ENCODE data around the gene BRCA1.
"Not testable (repeated sequence)": the region's sequence is repeated elsewhere in the genome, so short reads cannot be mapped to it uniquely, and the experiment has no call there.

The BRCA1 gene

GRCh38 chr17:43068570-43069367 is 56.4 kb downstream of the BRCA1 start:
- DNase-seq = peak; percentile 67

DNA sequence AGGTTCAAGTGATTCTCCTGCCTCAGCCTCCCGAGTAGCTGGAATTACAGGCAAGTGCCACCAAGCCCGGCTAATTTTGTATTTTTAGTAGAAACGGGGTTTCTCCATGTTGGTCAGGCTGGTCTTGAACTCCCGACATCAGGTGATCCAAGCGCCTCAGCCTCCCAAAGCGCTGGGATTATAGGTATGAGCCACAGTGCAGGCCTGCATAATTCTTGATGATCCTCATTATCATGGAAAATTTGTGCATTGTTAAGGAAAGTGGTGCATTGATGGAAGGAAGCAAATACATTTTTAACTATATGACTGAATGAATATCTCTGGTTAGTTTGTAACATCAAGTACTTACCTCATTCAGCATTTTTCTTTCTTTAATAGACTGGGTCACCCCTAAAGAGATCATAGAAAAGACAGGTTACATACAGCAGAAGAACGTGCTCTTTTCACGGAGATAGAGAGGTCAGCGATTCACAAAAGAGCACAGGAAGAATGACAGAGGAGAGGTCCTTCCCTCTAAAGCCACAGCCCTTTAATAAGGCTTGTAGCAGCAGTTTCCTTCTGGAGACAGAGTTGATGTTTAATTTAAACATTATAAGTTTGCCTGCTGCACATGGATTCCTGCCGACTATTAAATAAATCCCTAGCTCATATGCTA is 62.1 kb downstream of the BRCA1 start:
- DNase-seq = no peak

GRCh38 chr17:43056051-43056450 is 69.1 kb downstream of the BRCA1 start:
- DNase-seq = no peak

DNA sequence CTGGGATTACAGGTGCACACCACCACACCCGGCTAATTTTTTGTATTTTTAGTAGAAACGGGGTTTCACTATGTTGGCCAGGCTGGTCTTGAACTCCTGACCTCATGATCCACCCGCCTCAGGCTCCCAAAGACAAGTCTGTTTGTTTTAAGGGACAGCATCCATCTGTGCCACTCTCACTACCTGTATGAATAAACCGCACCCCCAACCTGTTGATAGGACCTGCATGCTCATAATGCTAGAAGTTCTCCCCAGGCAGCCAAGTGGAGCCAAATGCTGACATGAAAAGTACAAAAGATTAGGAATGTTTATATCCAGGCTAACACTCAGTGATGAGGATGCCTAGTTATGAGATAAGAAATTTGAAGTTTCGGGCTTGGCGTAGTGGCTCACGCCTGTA is 72.2 kb downstream of the BRCA1 start:
- DNase-seq = not testable (repeated sequence)

DNA sequence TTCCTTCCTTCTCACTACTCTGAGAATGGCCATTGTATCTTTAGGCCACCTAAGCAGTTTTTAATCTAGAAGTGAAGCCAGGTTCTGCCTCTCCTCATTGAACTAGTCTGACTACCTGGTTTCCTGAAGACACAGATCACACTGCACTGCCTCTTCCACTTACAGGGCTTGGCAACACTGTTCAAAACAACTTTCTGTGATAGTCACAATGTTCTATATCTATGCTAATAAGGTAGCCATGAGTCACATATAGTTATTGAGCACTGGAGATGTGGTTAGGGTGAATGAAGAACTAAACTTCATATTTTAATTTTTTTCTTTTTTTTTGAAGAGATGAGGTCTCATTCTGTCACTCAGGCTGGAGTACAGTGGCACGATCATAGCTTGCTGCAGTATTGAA is 73.2 kb downstream of the BRCA1 start:
- no peak for DNase-seq

DNA sequence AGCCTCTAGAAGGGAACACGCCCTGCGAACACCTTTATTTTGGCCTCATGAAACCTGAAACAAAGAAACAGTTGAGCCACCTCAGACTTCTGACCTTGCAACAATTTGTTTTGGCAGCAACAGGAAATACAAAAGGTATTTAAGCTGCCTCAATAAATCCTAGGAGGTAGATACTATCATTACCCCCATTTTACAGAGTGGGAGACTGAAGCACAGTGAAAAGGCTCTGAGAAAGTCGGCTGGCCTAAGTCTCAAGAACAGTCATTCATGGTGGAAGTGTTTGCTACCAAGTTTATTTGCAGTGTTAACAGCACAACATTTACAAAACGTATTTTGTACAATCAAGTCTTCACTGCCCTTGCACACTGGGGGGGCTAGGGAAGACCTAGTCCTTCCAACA is 81.1 kb downstream of the BRCA1 start:
- no peak for DNase-seq

DNA sequence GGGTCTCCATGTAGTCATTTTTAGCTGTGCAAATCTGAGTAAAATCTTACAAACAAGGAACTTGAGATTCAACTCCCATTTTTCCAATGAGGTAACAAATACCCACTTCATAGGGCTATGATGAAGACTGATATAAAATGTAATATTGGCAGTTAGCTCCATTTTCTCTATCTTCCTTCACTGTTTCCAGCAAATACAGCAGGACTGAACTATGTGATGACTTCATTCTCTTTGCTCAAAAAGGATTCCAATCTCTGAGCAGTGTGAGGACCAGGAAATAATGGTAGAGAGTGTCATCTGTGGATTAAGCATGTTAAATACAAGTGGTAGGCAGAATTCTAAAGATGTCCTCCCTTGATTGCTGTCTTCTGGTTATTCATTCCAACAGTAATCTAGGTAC is 81.9 kb downstream of the BRCA1 start:
- DNase-seq = no peak

- peak; percentile 32 for DNase-seq
Observed at GRCh38 chr17:43042025-43042628, 83.0 kb downstream of the BRCA1 start.

DNA sequence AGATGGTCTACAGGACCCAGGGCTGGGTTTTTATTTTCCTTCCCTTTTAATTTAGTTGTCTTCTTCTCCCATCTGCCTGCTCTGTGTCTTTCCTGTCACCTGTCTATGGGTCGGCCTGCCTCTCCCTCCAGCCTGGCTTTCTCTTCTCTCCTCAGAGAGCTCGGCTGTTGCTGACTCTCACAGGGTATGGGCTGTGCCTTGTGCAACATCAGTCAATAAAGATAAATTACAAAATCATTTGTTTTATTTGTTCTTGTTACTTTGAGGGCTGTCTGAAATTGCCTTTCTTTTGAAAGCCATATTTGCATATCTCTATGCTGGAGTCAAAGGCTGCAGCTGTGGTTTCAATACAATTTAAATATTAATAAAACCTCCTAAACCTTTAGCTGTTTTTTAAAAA is 84.5 kb downstream of the BRCA1 start:
- no peak for DNase-seq

DNA sequence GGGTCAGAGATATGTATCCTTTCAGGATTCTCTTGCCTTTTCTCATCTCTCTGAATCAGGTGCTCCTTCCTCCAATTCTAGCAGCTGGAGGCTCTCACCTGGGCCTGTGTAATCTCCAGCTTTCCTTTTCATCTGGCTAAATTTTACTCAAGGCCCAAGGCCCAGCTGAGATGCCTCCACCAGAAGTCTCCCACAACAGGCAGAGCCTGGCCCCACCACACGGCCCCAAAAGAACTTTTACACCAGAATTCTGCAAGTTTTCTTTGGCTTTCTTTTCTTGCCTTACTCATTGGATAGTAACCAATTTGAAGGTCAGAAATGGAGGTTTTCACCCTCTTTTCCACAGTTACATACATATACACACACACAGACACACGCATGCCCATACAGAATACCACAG is 85.5 kb downstream of the BRCA1 start:
- DNase-seq = no peak

- no peak for DNase-seq
Observed at GRCh38 chr17:43034894-43035293, 90.3 kb downstream of the BRCA1 start.

DNA sequence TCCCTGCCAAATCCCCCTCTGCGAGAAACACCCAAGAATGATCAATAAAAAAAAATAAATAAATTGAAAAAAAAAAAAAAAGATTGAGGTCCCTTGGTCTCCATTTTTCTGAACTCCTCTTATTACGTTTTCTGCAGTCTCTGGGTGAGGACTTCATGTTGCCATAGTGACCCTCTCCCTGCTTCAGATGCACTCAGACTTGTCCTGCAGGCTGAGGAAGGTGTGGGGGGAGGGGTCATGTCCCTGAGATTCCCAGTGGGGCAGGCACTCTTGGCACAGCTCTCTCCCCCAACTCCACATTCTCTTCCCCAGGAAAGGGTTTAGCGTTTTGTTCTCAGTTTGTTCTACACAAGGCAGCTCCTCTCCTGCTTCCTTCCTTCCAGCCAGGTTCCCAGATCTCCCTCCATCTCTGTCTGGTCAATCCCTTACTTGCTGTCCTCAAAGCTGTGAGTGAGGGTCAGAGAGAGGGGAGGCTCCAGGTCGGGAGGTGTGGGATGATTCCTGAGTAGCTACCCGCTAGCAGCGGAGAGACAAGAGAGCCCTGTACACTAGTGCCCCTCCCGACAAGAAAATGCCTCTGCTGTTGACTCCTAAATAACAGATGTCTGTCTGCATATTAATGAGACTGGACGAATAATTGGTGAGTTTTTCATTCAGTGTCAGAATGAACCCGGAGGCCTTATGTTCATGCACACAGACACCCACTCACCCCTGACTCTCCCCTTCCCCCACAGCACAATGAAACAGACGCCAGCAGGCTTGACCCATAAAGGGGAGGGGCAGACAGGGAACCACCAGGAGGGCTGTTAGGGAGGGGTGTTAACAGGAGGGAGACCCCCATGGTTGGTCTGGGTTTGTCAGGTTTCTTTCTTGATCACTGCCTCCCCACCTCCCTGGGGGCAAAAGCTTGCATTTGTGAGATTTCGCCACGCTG is 90.9 kb downstream of the BRCA1 start:
- DNase-seq = peak; percentile 82

- no peak for DNase-seq
Observed at GRCh38 chr17:43031666-43032065, 93.5 kb downstream of the BRCA1 start.

DNA sequence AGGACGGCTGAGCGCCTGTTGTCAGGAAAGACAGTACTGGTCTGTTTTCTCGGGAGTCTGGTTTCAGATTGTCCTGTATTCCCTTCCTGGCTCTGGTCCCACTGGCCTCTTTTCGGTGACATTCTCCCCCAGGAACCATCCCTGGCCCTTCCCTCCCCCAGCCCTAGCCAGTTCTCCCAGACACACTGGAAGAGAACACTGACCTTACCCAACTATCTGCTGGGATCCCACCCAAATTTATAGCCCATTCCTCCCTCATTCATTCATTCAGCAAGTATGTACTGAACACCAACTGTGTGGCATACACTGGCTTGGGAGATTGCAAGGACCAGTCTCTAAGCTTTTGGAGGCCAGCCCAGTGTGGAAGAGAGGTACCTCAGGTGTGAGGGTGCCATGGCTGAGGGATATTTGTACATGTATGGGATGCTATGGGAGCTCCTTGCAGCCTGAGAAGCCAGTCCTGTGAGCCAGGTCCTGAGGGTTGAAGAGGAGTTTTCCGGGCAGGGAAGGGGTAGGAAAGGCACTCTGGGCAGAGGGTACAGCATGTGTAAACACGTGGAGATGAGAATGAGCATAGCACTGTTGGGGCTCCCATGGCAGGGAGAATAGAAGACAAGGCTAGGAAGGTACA is 94.9 kb downstream of the BRCA1 start:
- no peak for DNase-seq

DNA sequence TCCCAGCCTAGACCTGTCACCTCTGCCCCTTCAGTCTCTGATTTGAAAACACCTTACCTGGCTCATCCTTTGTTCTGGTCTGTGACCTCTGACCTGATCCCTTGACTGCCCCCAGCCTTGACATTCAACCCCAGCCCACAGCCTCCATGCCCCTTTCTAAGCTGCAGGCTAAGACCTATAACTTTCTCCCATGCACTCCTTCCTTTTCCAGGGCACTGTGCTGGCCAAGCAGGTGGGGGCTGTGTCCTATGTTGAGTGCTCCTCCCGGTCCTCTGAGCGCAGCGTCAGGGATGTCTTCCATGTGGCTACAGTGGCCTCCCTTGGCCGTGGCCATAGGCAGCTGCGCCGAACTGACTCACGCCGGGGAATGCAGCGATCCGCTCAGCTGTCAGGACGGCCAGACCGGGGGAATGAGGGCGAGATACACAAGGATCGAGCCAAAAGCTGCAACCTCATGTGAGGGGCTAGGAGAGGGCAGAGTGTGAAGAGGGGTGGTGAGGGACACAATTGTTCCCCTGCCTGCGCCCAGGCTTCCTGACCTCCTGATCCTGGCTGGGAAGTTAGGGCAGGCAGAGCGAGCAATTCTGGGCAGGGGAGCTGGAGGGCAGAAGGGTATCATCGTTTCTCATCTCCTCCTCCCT is 96.8 kb downstream of the BRCA1 start:
- DNase-seq = no peak

GRCh38 chr17:43027091-43028032 is 97.8 kb downstream of the BRCA1 start:
- DNase-seq = no peak

GRCh38 chr17:43026595-43026994 is 98.6 kb downstream of the BRCA1 start:
- DNase-seq = peak; percentile 28

DNA sequence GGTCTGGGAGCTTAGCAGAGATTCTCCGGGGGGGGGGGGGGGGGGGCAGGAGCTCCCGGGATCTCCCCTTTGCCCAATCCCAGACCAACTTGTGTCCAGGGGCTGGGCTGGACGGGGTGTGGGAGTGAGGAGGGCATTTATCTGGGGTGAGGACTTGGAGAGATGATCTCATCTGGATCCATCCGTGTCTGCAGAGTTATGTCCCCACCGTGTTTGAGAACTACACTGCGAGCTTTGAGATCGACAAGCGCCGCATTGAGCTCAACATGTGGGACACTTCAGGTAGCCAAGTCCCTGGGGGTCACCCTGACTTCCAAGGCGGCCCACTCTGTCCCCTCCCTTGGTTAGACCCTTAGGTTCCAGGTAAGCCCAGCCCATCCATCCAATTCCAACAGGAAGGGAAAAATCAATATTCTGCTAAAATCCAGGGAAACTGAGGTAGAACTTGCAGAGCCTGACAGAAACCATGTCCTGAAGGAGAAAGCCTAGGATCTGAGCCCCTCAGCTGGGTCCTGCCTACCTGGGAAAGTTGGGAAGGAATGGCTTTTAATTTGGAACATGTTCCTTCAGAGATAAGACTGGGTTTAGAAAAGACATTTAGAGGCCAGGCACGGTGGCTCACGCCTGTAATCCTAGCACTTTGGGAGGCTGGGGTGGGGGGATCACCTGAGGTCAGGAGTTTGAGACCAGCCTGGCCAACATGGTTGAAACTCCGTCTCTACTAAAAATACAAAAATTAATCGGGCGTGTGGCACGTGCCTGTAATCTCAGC is 99.2 kb downstream of the BRCA1 start:
- no peak for DNase-seq

DNA sequence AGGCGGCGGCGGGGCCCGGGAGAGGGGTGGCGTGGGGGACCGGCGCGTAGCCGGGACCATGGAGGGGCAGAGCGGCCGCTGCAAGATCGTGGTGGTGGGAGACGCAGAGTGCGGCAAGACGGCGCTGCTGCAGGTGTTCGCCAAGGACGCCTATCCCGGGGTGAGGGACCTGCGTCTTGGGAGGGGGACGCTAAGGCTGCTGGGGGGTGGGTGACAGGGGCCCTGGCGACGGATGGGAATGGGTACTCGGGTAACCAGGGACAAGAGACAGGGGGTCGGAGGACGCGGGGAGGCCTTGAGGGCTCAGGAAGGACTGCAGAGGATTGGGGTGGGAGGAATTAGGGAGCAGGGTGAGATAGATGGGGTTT is 99.9 kb downstream of the BRCA1 start:
- DNase-seq = peak; percentile 43
